HEK293 (cell line): ENCODE results near the gene SLC25A45.

ENCODE experiments used
- BCL11A ChIP-seq: fragments of 450-650 bp; formaldehyde crosslinking; IDR thresholded peaks from 2 replicates; pipeline ENCODE4 v1.5.1; 2016; ENCODE audit warnings: low read depth, missing biosample characterization, missing genetic modification characterization
- KLF1 ChIP-seq: fragments of 450-650 bp; formaldehyde crosslinking; IDR thresholded peaks from 2 replicates; pipeline ENCODE4 v1.5.1; 2016; ENCODE audit warnings: missing biosample characterization, missing genetic modification characterization
- KLF9 ChIP-seq: fragments of 450-650 bp; formaldehyde crosslinking; IDR thresholded peaks from 2 replicates; pipeline ENCODE4 v1.5.1; 2016; ENCODE audit warnings: missing biosample characterization, missing genetic modification characterization, low read depth
- TCF7L2 ChIP-seq: IDR thresholded peaks from 2 replicates; pipeline ENCODE4 v1.6.1; 2011; ENCODE audit warnings: low read depth, mild to moderate bottlenecking, inconsistent platforms, low read length, moderate library complexity, borderline replicate concordance
- ZFP41 ChIP-seq: fragments of 450-650 bp; formaldehyde crosslinking; IDR thresholded peaks from 2 replicates; pipeline ENCODE4 v1.5.1; 2016; ENCODE audit warnings: missing biosample characterization, missing genetic modification characterization, borderline replicate concordance
- ZNF140 ChIP-seq: fragments of 450-650 bp; formaldehyde crosslinking; IDR thresholded peaks from 2 replicates; pipeline ENCODE4 v1.5.1; 2016; ENCODE audit warnings: missing biosample characterization, missing genetic modification characterization
- ZNF157 ChIP-seq: fragments of 450-650 bp; formaldehyde crosslinking; IDR thresholded peaks from 2 replicates; pipeline ENCODE4 v1.5.1; 2016; ENCODE audit warnings: missing biosample characterization, missing genetic modification characterization
- ZNF24 ChIP-seq: fragments of 450-650 bp; formaldehyde crosslinking; IDR thresholded peaks from 2 replicates; pipeline ENCODE4 v1.5.1; 2016; ENCODE audit warnings: missing biosample characterization, missing genetic modification characterization
- ZNF274 ChIP-seq, 2 experiments: fragments of 200-500 bp in 1 of 2; fragments of 450-650 bp in 1 of 2; sonication (Bioruptor generic) in 1 of 2; formaldehyde crosslinking in 1 of 2; IDR thresholded peaks; 2 replicates each; pipeline versions ENCODE4 v1.5.1 to v1.6.1; 2014 to 2016; ENCODE audit warnings: borderline replicate concordance in 1 of 2, inconsistent platforms in 1 of 2, low read length in 1 of 2, missing biosample characterization in 1 of 2, missing genetic modification characterization in 1 of 2
- ZNF747 ChIP-seq: fragments of 450-650 bp; formaldehyde crosslinking; IDR thresholded peaks from 2 replicates; pipeline ENCODE4 v1.5.1; 2016; ENCODE audit warnings: missing biosample characterization, missing genetic modification characterization
- ZSCAN5A ChIP-seq: fragments of 450-650 bp; formaldehyde crosslinking; IDR thresholded peaks from 2 replicates; pipeline ENCODE4 v1.5.1; 2016; ENCODE audit warnings: missing biosample characterization, missing genetic modification characterization
- TF ChIP-seq, protein P1 (sequence below): fragments of 450-650 bp; formaldehyde crosslinking; IDR thresholded peaks from 2 replicates; pipeline ENCODE4 v1.5.1; 2016; ENCODE audit warnings: missing biosample characterization, missing genetic modification characterization
- TF ChIP-seq, protein P2 (sequence below): fragments of 450-650 bp; formaldehyde crosslinking; IDR thresholded peaks from 2 replicates; pipeline ENCODE4 v1.5.1; 2016; ENCODE audit warnings: missing biosample characterization, missing genetic modification characterization
- TF ChIP-seq, protein P3 (sequence below): fragments of 450-650 bp; formaldehyde crosslinking; IDR thresholded peaks from 2 replicates; pipeline ENCODE4 v1.5.1; 2016; ENCODE audit warnings: missing biosample characterization, missing genetic modification characterization, low read depth

DNA sequence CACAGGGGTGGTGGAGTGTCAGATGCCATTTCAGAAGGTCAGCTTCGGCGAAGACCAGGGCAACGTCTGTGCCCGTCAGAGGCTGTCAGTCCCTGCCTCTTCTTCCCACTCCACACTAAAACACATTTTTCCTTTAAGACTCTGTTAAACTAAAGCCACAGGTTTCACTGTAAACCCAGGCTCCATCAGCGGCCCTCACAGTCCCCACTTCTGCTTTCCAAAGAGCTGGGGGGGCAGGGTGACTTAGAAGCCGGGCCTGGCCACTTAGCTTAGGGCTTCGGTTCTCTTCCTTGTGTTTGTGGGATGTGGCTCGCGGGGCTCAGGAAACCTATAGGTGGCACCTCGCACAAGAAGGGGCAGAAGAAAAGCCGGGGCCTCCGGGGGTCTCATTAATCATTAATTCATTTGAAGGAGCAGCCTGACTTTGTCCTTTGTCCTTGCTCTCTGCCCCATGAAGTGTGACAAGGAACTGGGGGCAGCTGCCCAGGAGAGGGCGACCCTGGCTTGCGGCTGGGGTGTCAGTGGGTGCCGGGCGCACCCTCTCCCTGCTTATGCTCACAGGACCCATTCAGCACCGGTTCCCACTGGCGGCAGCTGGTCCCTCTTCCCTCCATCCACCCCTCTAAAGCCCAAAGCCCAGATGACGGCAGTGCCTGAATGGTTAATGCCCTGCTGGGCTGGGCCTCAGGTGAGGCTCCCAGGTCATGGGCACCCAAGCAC is 4.1 kb downstream of the SLC25A45 start:
- TF ChIP-seq ZFP41 (tag by site-specific recombination) (no peak), TCF7L2 (no peak), ZNF24 (tag by site-specific recombination) (no peak), KLF1 (tag by site-specific recombination) (no peak), ZNF157 (tag by site-specific recombination) (no peak), BCL11A (no peak), KLF9 (tag by site-specific recombination) (no peak), ZNF140 (tag by site-specific recombination) (no peak), ZNF747 (tag by site-specific recombination) (no peak), ZNF274 (IDR thresholded peaks at IDR 0.05; ENCODE audit: low read length) (no peak), ZNF274 (tag by site-specific recombination; IDR thresholded peaks at IDR 0.05; ENCODE audit: borderline replicate concordance) (no peak), ZSCAN5A (tag by site-specific recombination) (no peak)
- TF ChIP-seq, protein P1, sequence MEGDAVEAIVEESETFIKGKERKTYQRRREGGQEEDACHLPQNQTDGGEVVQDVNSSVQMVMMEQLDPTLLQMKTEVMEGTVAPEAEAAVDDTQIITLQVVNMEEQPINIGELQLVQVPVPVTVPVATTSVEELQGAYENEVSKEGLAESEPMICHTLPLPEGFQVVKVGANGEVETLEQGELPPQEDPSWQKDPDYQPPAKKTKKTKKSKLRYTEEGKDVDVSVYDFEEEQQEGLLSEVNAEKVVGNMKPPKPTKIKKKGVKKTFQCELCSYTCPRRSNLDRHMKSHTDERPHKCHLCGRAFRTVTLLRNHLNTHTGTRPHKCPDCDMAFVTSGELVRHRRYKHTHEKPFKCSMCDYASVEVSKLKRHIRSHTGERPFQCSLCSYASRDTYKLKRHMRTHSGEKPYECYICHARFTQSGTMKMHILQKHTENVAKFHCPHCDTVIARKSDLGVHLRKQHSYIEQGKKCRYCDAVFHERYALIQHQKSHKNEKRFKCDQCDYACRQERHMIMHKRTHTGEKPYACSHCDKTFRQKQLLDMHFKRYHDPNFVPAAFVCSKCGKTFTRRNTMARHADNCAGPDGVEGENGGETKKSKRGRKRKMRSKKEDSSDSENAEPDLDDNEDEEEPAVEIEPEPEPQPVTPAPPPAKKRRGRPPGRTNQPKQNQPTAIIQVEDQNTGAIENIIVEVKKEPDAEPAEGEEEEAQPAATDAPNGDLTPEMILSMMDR (tag by site-specific recombination): no peak; the same call in 1 of the 2 replicates
- TF ChIP-seq, protein P2, sequence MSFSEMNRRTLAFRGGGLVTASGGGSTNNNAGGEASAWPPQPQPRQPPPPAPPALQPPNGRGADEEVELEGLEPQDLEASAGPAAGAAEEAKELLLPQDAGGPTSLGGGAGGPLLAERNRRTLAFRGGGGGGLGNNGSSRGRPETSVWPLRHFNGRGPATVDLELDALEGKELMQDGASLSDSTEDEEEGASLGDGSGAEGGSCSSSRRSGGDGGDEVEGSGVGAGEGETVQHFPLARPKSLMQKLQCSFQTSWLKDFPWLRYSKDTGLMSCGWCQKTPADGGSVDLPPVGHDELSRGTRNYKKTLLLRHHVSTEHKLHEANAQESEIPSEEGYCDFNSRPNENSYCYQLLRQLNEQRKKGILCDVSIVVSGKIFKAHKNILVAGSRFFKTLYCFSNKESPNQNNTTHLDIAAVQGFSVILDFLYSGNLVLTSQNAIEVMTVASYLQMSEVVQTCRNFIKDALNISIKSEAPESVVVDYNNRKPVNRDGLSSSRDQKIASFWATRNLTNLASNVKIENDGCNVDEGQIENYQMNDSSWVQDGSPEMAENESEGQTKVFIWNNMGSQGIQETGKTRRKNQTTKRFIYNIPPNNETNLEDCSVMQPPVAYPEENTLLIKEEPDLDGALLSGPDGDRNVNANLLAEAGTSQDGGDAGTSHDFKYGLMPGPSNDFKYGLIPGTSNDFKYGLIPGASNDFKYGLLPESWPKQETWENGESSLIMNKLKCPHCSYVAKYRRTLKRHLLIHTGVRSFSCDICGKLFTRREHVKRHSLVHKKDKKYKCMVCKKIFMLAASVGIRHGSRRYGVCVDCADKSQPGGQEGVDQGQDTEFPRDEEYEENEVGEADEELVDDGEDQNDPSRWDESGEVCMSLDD (tag by site-specific recombination): no peak
- TF ChIP-seq, protein P3, sequence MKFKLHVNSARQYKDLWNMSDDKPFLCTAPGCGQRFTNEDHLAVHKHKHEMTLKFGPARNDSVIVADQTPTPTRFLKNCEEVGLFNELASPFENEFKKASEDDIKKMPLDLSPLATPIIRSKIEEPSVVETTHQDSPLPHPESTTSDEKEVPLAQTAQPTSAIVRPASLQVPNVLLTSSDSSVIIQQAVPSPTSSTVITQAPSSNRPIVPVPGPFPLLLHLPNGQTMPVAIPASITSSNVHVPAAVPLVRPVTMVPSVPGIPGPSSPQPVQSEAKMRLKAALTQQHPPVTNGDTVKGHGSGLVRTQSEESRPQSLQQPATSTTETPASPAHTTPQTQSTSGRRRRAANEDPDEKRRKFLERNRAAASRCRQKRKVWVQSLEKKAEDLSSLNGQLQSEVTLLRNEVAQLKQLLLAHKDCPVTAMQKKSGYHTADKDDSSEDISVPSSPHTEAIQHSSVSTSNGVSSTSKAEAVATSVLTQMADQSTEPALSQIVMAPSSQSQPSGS (tag by site-specific recombination): no peak
